Activated T-cell treated with anti-CD3 and anti-CD28 coated beads, Interleukin-2, amount 50 U/mL, for 24 hours (primary cell): ENCODE results near the gene B3GALT6.

Source experiments
- DNase-seq: peaks from one replicate; pipeline ENCODE4 v3.0.0-alpha.2; 2020
- H3K27ac Mint-ChIP-seq: 2 replicates; pipeline ENCODE4 v1.8.0; 2020; ENCODE audit warnings: mild to moderate bottlenecking, mixed read lengths
- H3K27me3 Mint-ChIP-seq: 2 replicates; pipeline ENCODE4 v1.8.0; 2020; ENCODE audit warnings: mixed read lengths
- H3K36me3 Mint-ChIP-seq: 2 replicates; pipeline ENCODE4 v1.8.0; 2020; ENCODE audit warnings: low read depth, mixed read lengths
- H3K4me1 Mint-ChIP-seq: 2 replicates; pipeline ENCODE4 v1.8.0; 2020; ENCODE audit warnings: low read depth, mixed read lengths
- H3K4me3 Mint-ChIP-seq: 2 replicates; pipeline ENCODE4 v1.8.0; 2020; ENCODE audit warnings: mild to moderate bottlenecking, moderate library complexity, mixed read lengths
- H3K9me3 Mint-ChIP-seq: 2 replicates; pipeline ENCODE4 v1.8.0; 2020; ENCODE audit warnings: mixed read lengths

B3GALT6 gene

GRCh38 chr1:1198423-1199140 is 33.5 kb upstream of the B3GALT6 start:
- DNase-seq, result no peak
- H3K36me3 Mint-ChIP-seq, result no peaks in the 10 kb centered on the region
- H3K4me3 Mint-ChIP-seq, result no peak overlapping the region
- H3K27me3 Mint-ChIP-seq, result no peaks in the 10 kb centered on the region
- peaks cover 2% of the 10 kb centered on the region for H3K9me3 Mint-ChIP-seq
- H3K4me1 Mint-ChIP-seq, result peaks cover 12% of the 10 kb centered on the region
- H3K27ac Mint-ChIP-seq, result no peak overlapping the region

GRCh38 chr1:1199141-1199960 is 32.7 kb upstream of the B3GALT6 start:
- Mint-ChIP-seq H3K9me3 (peaks cover 2% of the 10 kb centered on the region), H3K4me3 (peak overlapping the region; percentile 8), H3K27me3 (no peaks in the 10 kb centered on the region), H3K4me1 (peaks cover 17% of the 10 kb centered on the region), H3K27ac (peak overlapping the region; percentile 57), H3K36me3 (peaks cover 5% of the 10 kb centered on the region)
- DNase-seq, result no peak

- peak overlapping the region; percentile 60 for H3K4me3 Mint-ChIP-seq
- peak overlapping the region; percentile 85 for H3K27ac Mint-ChIP-seq
- H3K4me1 Mint-ChIP-seq, result peaks cover 17% of the 10 kb centered on the region
Measured at GRCh38 chr1:1199961-1200875, 31.8 kb upstream of the B3GALT6 start.

GRCh38 chr1:1200876-1201810 is 30.9 kb upstream of the B3GALT6 start:
- no peaks in the 10 kb centered on the region for H3K27me3 Mint-ChIP-seq
- no peaks in the 10 kb centered on the region for H3K9me3 Mint-ChIP-seq
- H3K4me3 Mint-ChIP-seq, result peak overlapping the region; percentile 60
- peak overlapping the region; percentile 85 for H3K27ac Mint-ChIP-seq
- peaks cover 18% of the 10 kb centered on the region for H3K4me1 Mint-ChIP-seq
- peaks cover 10% of the 10 kb centered on the region for H3K36me3 Mint-ChIP-seq
- DNase-seq, result peak; percentile 96

More at GRCh38 chr1:1199961-1200875, 31.8 kb upstream of the B3GALT6 start:
- peaks cover under 1% of the 10 kb centered on the region for H3K9me3 Mint-ChIP-seq
- H3K27me3 Mint-ChIP-seq, result no peaks in the 10 kb centered on the region
- H3K36me3 Mint-ChIP-seq, result peaks cover 7% of the 10 kb centered on the region
- DNase-seq, result no peak

GRCh38 chr1:1202831-1203560 is 29.0 kb upstream of the B3GALT6 start:
- H3K27ac Mint-ChIP-seq, result peak overlapping the region; percentile 44
- peaks cover 27% of the 10 kb centered on the region for H3K4me1 Mint-ChIP-seq
- H3K36me3 Mint-ChIP-seq, result peaks cover 10% of the 10 kb centered on the region
- H3K27me3 Mint-ChIP-seq, result no peaks in the 10 kb centered on the region
- no peak overlapping the region for H3K4me3 Mint-ChIP-seq
- DNase-seq, result no peak
- H3K9me3 Mint-ChIP-seq, result no peaks in the 10 kb centered on the region

- Mint-ChIP-seq H3K4me3 (peak overlapping the region; percentile 80), H3K27me3 (no peaks in the 10 kb centered on the region), H3K27ac (peak overlapping the region; percentile 44), H3K9me3 (no peaks in the 10 kb centered on the region), H3K4me1 (peaks cover 33% of the 10 kb centered on the region), H3K36me3 (peaks cover 12% of the 10 kb centered on the region)
- DNase-seq, result no peak
Measured at GRCh38 chr1:1203561-1204424, 28.2 kb upstream of the B3GALT6 start.

GRCh38 chr1:1204425-1204920 is 27.6 kb upstream of the B3GALT6 start:
- DNase-seq, result no peak
- Mint-ChIP-seq H3K27ac (peak overlapping the region; percentile 47), H3K4me1 (peaks cover 38% of the 10 kb centered on the region), H3K4me3 (peak overlapping the region; percentile 80), H3K36me3 (peaks cover 14% of the 10 kb centered on the region), H3K9me3 (no peaks in the 10 kb centered on the region), H3K27me3 (no peaks in the 10 kb centered on the region)

GRCh38 chr1:1204998-1205768 is 26.9 kb upstream of the B3GALT6 start:
- H3K36me3 Mint-ChIP-seq, result peaks cover 19% of the 10 kb centered on the region
- no peaks in the 10 kb centered on the region for H3K27me3 Mint-ChIP-seq
- DNase-seq, result peak; percentile 54
- peak overlapping the region; percentile 79 for H3K27ac Mint-ChIP-seq
- H3K9me3 Mint-ChIP-seq, result no peaks in the 10 kb centered on the region
- H3K4me3 Mint-ChIP-seq, result peak overlapping the region; percentile 80
- H3K4me1 Mint-ChIP-seq, result peaks cover 40% of the 10 kb centered on the region

- H3K36me3 Mint-ChIP-seq, result peaks cover 26% of the 10 kb centered on the region
- peaks cover 38% of the 10 kb centered on the region for H3K4me1 Mint-ChIP-seq
- H3K4me3 Mint-ChIP-seq, result peak overlapping the region; percentile 80
Measured at GRCh38 chr1:1205769-1206375, 26.2 kb upstream of the B3GALT6 start.

GRCh38 chr1:1206376-1206965 is 25.6 kb upstream of the B3GALT6 start, which contains the start of gene TNFRSF18:
TNFRSF18 (minus strand) TSS chr1:1206592; CDS start chr1:1206571, 21 bp downstream.
- DNase-seq, result peak; percentile 77
- Mint-ChIP-seq H3K36me3 (peaks cover 32% of the 10 kb centered on the region), H3K9me3 (no peaks in the 10 kb centered on the region), H3K27ac (peak within 1 kb of the TSS; percentile 79), H3K4me1 (peaks cover 42% of the 10 kb centered on the region), H3K4me3 (peak within 1 kb of the TSS; percentile 80), H3K27me3 (no peaks in the 10 kb centered on the region)

More at GRCh38 chr1:1205769-1206375, 26.2 kb upstream of the B3GALT6 start:
- H3K27me3 Mint-ChIP-seq, result no peaks in the 10 kb centered on the region
- H3K9me3 Mint-ChIP-seq, result no peaks in the 10 kb centered on the region
- peak; percentile 64 for DNase-seq
- peak overlapping the region; percentile 79 for H3K27ac Mint-ChIP-seq
